ENCODE data around the gene CERS1. TPM values are rescaled to one million over a fixed set of nuclear protein-coding genes. Genes with fewer than 3 reads are reported as not detected.
A peak's percentile ranks its signal among the peaks of the same experiment; 100 is the strongest.

CERS1 gene
- total and polyA plus RNA-seq, 5 donors from 2014 or later = not detected

GRCh38 chr19:18894254-18895037 is 1.5 kb downstream of the CERS1 start:
- Mint-ChIP-seq H3K27me3 (peaks cover 39% of the 10 kb centered on the region), H3K36me3 (no peaks in the 10 kb centered on the region), H3K9me3 (no peaks in the 10 kb centered on the region), H3K4me3 (peak overlapping the region in 2 of 4 donors; percentile 21 to 39), H3K4me1 (peaks cover 0 to 14% (median 6%) of the 10 kb centered on the region in 4 donors), H3K27ac (no peak overlapping the region)
- ATAC-seq (ENCODE audit: low read depth in 2 of 2) (no peak), DNase-seq (no peak)
- Histone ChIP-seq H3K36me3 (ENCODE audit: control insufficient read depth, insufficient read depth, low read length) (peaks cover 4% of the 10 kb centered on the region), H3K4me3 (ENCODE audit: low read depth, low read length) (no peak overlapping the region), H3K27me3 (ENCODE audit: control insufficient read depth, insufficient read depth, low read length) (no peaks in the 10 kb centered on the region), H3K4me1 (ENCODE audit: control insufficient read depth, insufficient read depth, low read length, poor library complexity, severe bottlenecking) (no peaks in the 10 kb centered on the region), H3K27ac (ENCODE audit: insufficient read depth, low read length, poor library complexity, severe bottlenecking) (no peak overlapping the region), H3K9me3 (ENCODE audit: control insufficient read depth in 2 of 2, low read length in 2 of 2) (no peaks in the 10 kb centered on the region)

- no peak overlapping the region for H3K4me3 Mint-ChIP-seq
- ATAC-seq (ENCODE audit: low read depth in 2 of 2) = no peak
- no peaks in the 10 kb centered on the region for H3K4me1 ChIP-seq (ENCODE audit: control insufficient read depth, insufficient read depth, low read length, poor library complexity, severe bottlenecking)
- no peaks in the 10 kb centered on the region for H3K9me3 Mint-ChIP-seq
- H3K36me3 Mint-ChIP-seq = no peaks in the 10 kb centered on the region
- no peak overlapping the region for H3K4me3 ChIP-seq (ENCODE audit: low read depth, low read length)
- H3K4me1 Mint-ChIP-seq = peaks cover 0 to 14% (median 6%) of the 10 kb centered on the region in 4 donors
- H3K9me3 ChIP-seq (ENCODE audit: control insufficient read depth in 2 of 2, low read length in 2 of 2) = no peaks in the 10 kb centered on the region
- DNase-seq = no peak
- no peak overlapping the region for H3K27ac ChIP-seq (ENCODE audit: insufficient read depth, low read length, poor library complexity, severe bottlenecking)
- no peak overlapping the region for H3K27ac Mint-ChIP-seq
- H3K27me3 Mint-ChIP-seq = peaks cover 39% of the 10 kb centered on the region
- H3K27me3 ChIP-seq (ENCODE audit: control insufficient read depth, insufficient read depth, low read length) = no peaks in the 10 kb centered on the region
- no peaks in the 10 kb centered on the region for H3K36me3 ChIP-seq (ENCODE audit: control insufficient read depth, insufficient read depth, low read length)
These were observed 2.2 kb downstream of the CERS1 start for GRCh38 chr19:18893587-18894253.

- no peak overlapping the region for H3K27ac ChIP-seq (ENCODE audit: insufficient read depth, low read length, poor library complexity, severe bottlenecking)
- no peaks in the 10 kb centered on the region for H3K36me3 ChIP-seq (ENCODE audit: control insufficient read depth, insufficient read depth, low read length)
- ATAC-seq (ENCODE audit: low read depth in 2 of 2) (no peak), DNase-seq (no peak)
- H3K27ac Mint-ChIP-seq = no peak overlapping the region
- no peak overlapping the region for H3K4me3 Mint-ChIP-seq
- H3K27me3 ChIP-seq (ENCODE audit: control insufficient read depth, insufficient read depth, low read length) = no peaks in the 10 kb centered on the region
- H3K27me3 Mint-ChIP-seq = peaks cover 18% of the 10 kb centered on the region
- no peaks in the 10 kb centered on the region for H3K4me1 Mint-ChIP-seq
- no peaks in the 10 kb centered on the region for H3K36me3 Mint-ChIP-seq
- H3K9me3 Mint-ChIP-seq = no peaks in the 10 kb centered on the region
- no peak overlapping the region for H3K4me3 ChIP-seq (ENCODE audit: low read depth, low read length)
- H3K9me3 ChIP-seq (ENCODE audit: control insufficient read depth in 2 of 2, low read length in 2 of 2) = no peaks in the 10 kb centered on the region
- no peaks in the 10 kb centered on the region for H3K4me1 ChIP-seq (ENCODE audit: control insufficient read depth, insufficient read depth, low read length, poor library complexity, severe bottlenecking)
These were observed 5.8 kb downstream of the CERS1 start for GRCh38 chr19:18889949-18890745.

- H3K36me3 ChIP-seq (ENCODE audit: control insufficient read depth, insufficient read depth, low read length) = no peaks in the 10 kb centered on the region
- Mint-ChIP-seq H3K27ac (no peak overlapping the region), H3K9me3 (no peaks in the 10 kb centered on the region), H3K4me3 (no peak overlapping the region), H3K36me3 (no peaks in the 10 kb centered on the region), H3K27me3 (peaks cover 3% of the 10 kb centered on the region), H3K4me1 (no peaks in the 10 kb centered on the region)
- no peak overlapping the region for H3K4me3 ChIP-seq (ENCODE audit: low read depth, low read length)
- no peak for ATAC-seq (ENCODE audit: low read depth in 2 of 2)
- H3K9me3 ChIP-seq (ENCODE audit: control insufficient read depth in 2 of 2, low read length in 2 of 2) = no peaks in the 10 kb centered on the region
- no peaks in the 10 kb centered on the region for H3K4me1 ChIP-seq (ENCODE audit: control insufficient read depth, insufficient read depth, low read length, poor library complexity, severe bottlenecking)
- no peak for DNase-seq
- H3K27me3 ChIP-seq (ENCODE audit: control insufficient read depth, insufficient read depth, low read length) = no peaks in the 10 kb centered on the region
- H3K27ac ChIP-seq (ENCODE audit: insufficient read depth, low read length, poor library complexity, severe bottlenecking) = no peak overlapping the region
These were observed 9.0 kb downstream of the CERS1 start for GRCh38 chr19:18886972-18887371.

- no peaks in the 10 kb centered on the region for H3K27me3 ChIP-seq (ENCODE audit: control insufficient read depth, insufficient read depth, low read length)
- no peak for ATAC-seq (ENCODE audit: low read depth in 2 of 2)
- no peaks in the 10 kb centered on the region for H3K36me3 ChIP-seq (ENCODE audit: control insufficient read depth, insufficient read depth, low read length)
- no peaks in the 10 kb centered on the region for H3K36me3 Mint-ChIP-seq
- no peaks in the 10 kb centered on the region for H3K4me1 ChIP-seq (ENCODE audit: control insufficient read depth, insufficient read depth, low read length, poor library complexity, severe bottlenecking)
- H3K27ac ChIP-seq (ENCODE audit: insufficient read depth, low read length, poor library complexity, severe bottlenecking) = no peak overlapping the region
- no peak for DNase-seq
- H3K4me3 Mint-ChIP-seq = no peak overlapping the region
- H3K27ac Mint-ChIP-seq = no peak overlapping the region
- no peaks in the 10 kb centered on the region for H3K4me1 Mint-ChIP-seq
- H3K4me3 ChIP-seq (ENCODE audit: low read depth, low read length) = no peak overlapping the region
- H3K9me3 Mint-ChIP-seq = no peaks in the 10 kb centered on the region
- no peaks in the 10 kb centered on the region for H3K27me3 Mint-ChIP-seq
- no peaks in the 10 kb centered on the region for H3K9me3 ChIP-seq (ENCODE audit: control insufficient read depth in 2 of 2, low read length in 2 of 2)
These were observed 12.2 kb downstream of the CERS1 start for GRCh38 chr19:18883526-18884304.

- H3K4me1 Mint-ChIP-seq = no peaks in the 10 kb centered on the region
- H3K36me3 Mint-ChIP-seq = peaks cover 3% of the 10 kb centered on the region
- Histone ChIP-seq H3K4me3 (ENCODE audit: low read depth, low read length) (no peak overlapping the region), H3K36me3 (ENCODE audit: control insufficient read depth, insufficient read depth, low read length) (no peaks in the 10 kb centered on the region), H3K27me3 (ENCODE audit: control insufficient read depth, insufficient read depth, low read length) (no peaks in the 10 kb centered on the region), H3K9me3 (ENCODE audit: control insufficient read depth in 2 of 2, low read length in 2 of 2) (no peaks in the 10 kb centered on the region), H3K27ac (ENCODE audit: insufficient read depth, low read length, poor library complexity, severe bottlenecking) (no peak overlapping the region), H3K4me1 (ENCODE audit: control insufficient read depth, insufficient read depth, low read length, poor library complexity, severe bottlenecking) (no peaks in the 10 kb centered on the region)
- H3K27me3 Mint-ChIP-seq = no peaks in the 10 kb centered on the region
- DNase-seq = no peak
- H3K4me3 Mint-ChIP-seq = no peak overlapping the region
- no peak for ATAC-seq (ENCODE audit: low read depth in 2 of 2)
- no peaks in the 10 kb centered on the region for H3K9me3 Mint-ChIP-seq
- H3K27ac Mint-ChIP-seq = no peak overlapping the region
These were observed 14.5 kb downstream of the CERS1 start for GRCh38 chr19:18881491-18881890.

- H3K27ac ChIP-seq (ENCODE audit: insufficient read depth, low read length, poor library complexity, severe bottlenecking) = no peak overlapping the region
- Mint-ChIP-seq H3K36me3 (peaks cover 3% of the 10 kb centered on the region), H3K27me3 (no peaks in the 10 kb centered on the region), H3K9me3 (no peaks in the 10 kb centered on the region), H3K4me1 (no peaks in the 10 kb centered on the region), H3K4me3 (no peak overlapping the region), H3K27ac (no peak overlapping the region)
- H3K9me3 ChIP-seq (ENCODE audit: control insufficient read depth in 2 of 2, low read length in 2 of 2) = no peaks in the 10 kb centered on the region
- no peak overlapping the region for H3K4me3 ChIP-seq (ENCODE audit: low read depth, low read length)
- H3K4me1 ChIP-seq (ENCODE audit: control insufficient read depth, insufficient read depth, low read length, poor library complexity, severe bottlenecking) = no peaks in the 10 kb centered on the region
- DNase-seq = peak in 2 of 3 donors; percentile 16 to 30
- peak in 1 of 2 donors; percentile 49 for ATAC-seq (ENCODE audit: low read depth in 2 of 2)
- H3K36me3 ChIP-seq (ENCODE audit: control insufficient read depth, insufficient read depth, low read length) = no peaks in the 10 kb centered on the region
- no peaks in the 10 kb centered on the region for H3K27me3 ChIP-seq (ENCODE audit: control insufficient read depth, insufficient read depth, low read length)
These were observed 16.2 kb downstream of the CERS1 start for GRCh38 chr19:18879579-18880373.
